ENCODE data around the gene PML.

DNA sequence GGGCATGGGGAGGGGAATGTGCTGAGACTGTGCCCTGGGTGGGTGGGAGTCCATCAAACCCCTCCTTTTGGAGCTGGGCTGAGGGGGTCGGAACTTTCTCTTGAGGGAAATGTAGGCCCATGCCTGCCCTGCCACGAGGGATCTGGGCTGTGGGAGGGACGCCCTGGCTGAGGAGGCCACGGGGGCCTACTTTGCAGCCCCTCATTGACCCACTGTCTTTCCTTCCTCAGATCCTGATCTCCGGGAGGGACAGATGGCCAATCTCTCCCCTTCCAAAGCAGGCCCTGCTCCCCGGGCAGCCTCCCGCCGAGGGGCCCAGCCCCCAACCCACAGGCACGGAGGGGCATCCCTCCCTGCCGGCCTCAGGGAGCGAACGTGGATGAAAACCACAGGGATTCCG lies 42.9 kb upstream of the PML start:
- no peak for TF ChIP-seq DDX20 (tag; IDR thresholded peaks at IDR 0.05; ENCODE audit: low read depth)
- no peak for TF ChIP-seq MAFK (IDR thresholded peaks at IDR 0.05; ENCODE audit: low read length)
- no peak for TF ChIP-seq CTCF (IDR thresholded peaks at IDR 0.05 in 2 of 3, conservative IDR thresholded peaks at IDR 0.05 in 1 of 3; ENCODE audit: insufficient read depth in 2 of 3, low read depth in 1 of 3, low read length in 3 of 3)
- TF ChIP-seq NFXL1 (CRISPR knock-in tag; IDR thresholded peaks at IDR 0.05): no peak
- no peak for TF ChIP-seq GTF2F1 (IDR thresholded peaks at IDR 0.05; ENCODE audit: low read depth, low read length)
- no peak for TF ChIP-seq ZBTB7A (IDR thresholded peaks at IDR 0.05; ENCODE audit: borderline replicate concordance, control insufficient read depth, low read depth, low read length)
- TF ChIP-seq NFE2L1 (tag; IDR thresholded peaks at IDR 0.05; ENCODE audit: borderline replicate concordance, low read depth): no peak
- no peak for TF ChIP-seq YY1 (IDR thresholded peaks at IDR 0.05; ENCODE audit: borderline replicate concordance in 1 of 3, control insufficient read depth in 1 of 3, extremely low read depth in 1 of 3, insufficient read depth in 3 of 3, insufficient read length in 1 of 3, insufficient replicate concordance in 2 of 3, low read depth in 1 of 3, low read length in 2 of 3)
- TF ChIP-seq, protein P1, sequence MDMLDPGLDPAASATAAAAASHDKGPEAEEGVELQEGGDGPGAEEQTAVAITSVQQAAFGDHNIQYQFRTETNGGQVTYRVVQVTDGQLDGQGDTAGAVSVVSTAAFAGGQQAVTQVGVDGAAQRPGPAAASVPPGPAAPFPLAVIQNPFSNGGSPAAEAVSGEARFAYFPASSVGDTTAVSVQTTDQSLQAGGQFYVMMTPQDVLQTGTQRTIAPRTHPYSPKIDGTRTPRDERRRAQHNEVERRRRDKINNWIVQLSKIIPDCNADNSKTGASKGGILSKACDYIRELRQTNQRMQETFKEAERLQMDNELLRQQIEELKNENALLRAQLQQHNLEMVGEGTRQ (CRISPR knock-in tag; IDR thresholded peaks at IDR 0.05): no peak
- TF ChIP-seq EP300 (IDR thresholded peaks at IDR 0.05; ENCODE audit: low read length): no peak
- TF ChIP-seq EZH2 (IDR thresholded peaks at IDR 0.05; ENCODE audit: borderline replicate concordance, low read depth, low read length): no peak

Data from K562 (cell line).